GM12878 (cell line): ENCODE results near the gene ANGPTL4. TPM values are rescaled to one million over a fixed set of nuclear protein-coding genes. Genes with fewer than 3 reads are reported as not detected.
"Not testable (repeated sequence)": the region's sequence is repeated elsewhere in the genome, so short reads cannot be mapped to it uniquely, and the experiment has no call there.

ENCODE experiments used
- ATAC-seq: fragments of 200-7000 bp; cut with Tn5 transposase; 3 replicates; pipeline ENCODE4 v1.9.1; 2020; ENCODE audit warnings: mild to moderate bottlenecking, moderate library complexity
- BruUV-seq: library from RNA; stranded (reverse); fragments of 400-500 nt; replicated peaks from 2 replicates; lab custom pipeline; 2021; lab: Mats Ljungman, UMichigan
- CTCF ChIA-PET: fragments of 300-600 bp; sonication (Branson Sonifier 250); formaldehyde crosslinking; extraction: SDS; loops from one replicate; lab custom pipeline; 2021; ENCODE audit warnings: inconsistent platforms; lab: Yijun Ruan, JAX
- POLR2A ChIA-PET: fragments of 350-600 bp; formaldehyde crosslinking; extraction: SDS; loops from one replicate; lab custom pipeline; 2021; ENCODE audit warnings: inconsistent platforms; lab: Charles Lee
- RAD21 ChIA-PET: fragments of 300-600 bp; sonication (Branson Sonifier 250); formaldehyde crosslinking; loops from one replicate; lab custom pipeline; 2023; ENCODE audit warnings: antibody characterized with exemption; ENCODE audit not compliant: unreplicated experiment; lab: Charles Lee
- SMC1A ChIA-PET: fragments of 300-600 bp; sonication (Branson Sonifier 250); formaldehyde crosslinking; loops from one replicate; lab custom pipeline; 2023; ENCODE audit not compliant: unreplicated experiment, uncharacterized antibody; lab: Charles Lee
- DNase-seq: peaks from one replicate; pipeline ENCODE4 v3.0.0-alpha.2; 2011; ENCODE audit warnings: low read depth, low spot score
- FAIRE-seq: peaks from 3 replicates; lab custom pipeline; 2011; peaks lifted over from hg19 to GRCh38; lab: Jason Lieb, UNC
- H2AFZ ChIP-seq: 2 replicates; pipeline ENCODE4 v1.6.0; 2011; ENCODE audit warnings: low read depth, low read length, control low read depth; ENCODE audit not compliant: control insufficient read depth
- H3K27ac ChIP-seq: 2 replicates; pipeline ENCODE4 v1.5.1; 2011; ENCODE audit warnings: control low read depth; ENCODE audit not compliant: control insufficient read depth, insufficient read depth
- H3K27me3 ChIP-seq, 2 experiments: replicated peaks in 1 of 2; 2 replicates each; pipeline versions ENCODE4 v1.6.0 to v1.6.1; 2011; ENCODE audit warnings: low read length in 1 of 2; ENCODE audit not compliant: control insufficient read depth in 2 of 2, insufficient read depth in 2 of 2
- H3K36me3 ChIP-seq, 2 experiments: 2 replicates each; pipeline ENCODE4 v1.5.1; 2011; ENCODE audit warnings: low read length in 1 of 2; ENCODE audit not compliant: control insufficient read depth in 2 of 2, insufficient read depth in 2 of 2
- H3K4me1 ChIP-seq: 2 replicates; pipeline ENCODE4 v1.6.1; 2011; ENCODE audit warnings: mild to moderate bottlenecking, low read length, moderate library complexity, mixed read lengths; ENCODE audit not compliant: control insufficient read depth, insufficient read depth
- H3K4me2 ChIP-seq: 2 replicates; pipeline ENCODE4 v1.6.0; 2011; ENCODE audit warnings: control low read depth; ENCODE audit not compliant: control insufficient read depth, insufficient read depth
- H3K4me3 ChIP-seq: fragments of 200-600 bp; sonication (generic); 2 replicates; pipeline ENCODE4 v1.5.1; 2016
- H3K79me2 ChIP-seq: 2 replicates; pipeline ENCODE4 v1.6.0; 2011; ENCODE audit warnings: low read length; ENCODE audit not compliant: control insufficient read depth, insufficient read depth
- H3K9ac ChIP-seq: 2 replicates; pipeline ENCODE4 v1.8.0; 2011; ENCODE audit warnings: low read length, control low read depth, mixed read lengths; ENCODE audit not compliant: control insufficient read depth, insufficient read depth
- H3K9me3 ChIP-seq: replicated peaks from 3 replicates; pipeline ENCODE4 v1.5.1; 2011; ENCODE audit warnings: mild to moderate bottlenecking, low read length; ENCODE audit not compliant: control insufficient read depth, insufficient read depth
- H4K20me1 ChIP-seq: 2 replicates; pipeline ENCODE4 v1.6.0; 2011; ENCODE audit not compliant: control insufficient read depth, insufficient read depth
- MXI1 ChIP-seq: fragments of 150-350 bp; IDR thresholded peaks from 2 replicates; pipeline ENCODE4 v1.6.1; 2011; ENCODE audit warnings: low read depth, mild to moderate bottlenecking, inconsistent platforms, low read length, improper control_type of control experiment
- NFYB ChIP-seq: IDR thresholded peaks from 2 replicates; pipeline ENCODE4 v1.6.1; 2011; ENCODE audit warnings: low read depth, mild to moderate bottlenecking, low read length, improper control_type of control experiment, moderate library complexity; ENCODE audit not compliant: insufficient read depth
- POLR2AphosphoS2 ChIP-seq: IDR thresholded peaks from 2 replicates; pipeline ENCODE4 v1.6.1; 2011; ENCODE audit warnings: low read depth, mild to moderate bottlenecking, low read length, improper control_type of control experiment, moderate library complexity
- RFX5 ChIP-seq: IDR thresholded peaks from 2 replicates; pipeline ENCODE4 v1.6.1; 2011; ENCODE audit warnings: low read depth, low read length, improper control_type of control experiment
- ZNF217 ChIP-seq: fragments of 450-650 bp; IDR thresholded peaks from 2 replicates; pipeline ENCODE4 v1.6.1; 2017; ENCODE audit warnings: antibody characterized with exemption, mild to moderate bottlenecking
- ZNF274 ChIP-seq: IDR thresholded peaks from one replicate; pipeline ENCODE4 v1.8.0; 2011; ENCODE audit not compliant: insufficient read length, insufficient read depth
- WGBS: methylation state at CpG from one replicate; pipeline ENCODE4 v1.1.6; 2016; ENCODE audit warnings: low lambda C conversion rate; ENCODE audit not compliant: insufficient replicate concordance, insufficient coverage; ENCODE audit errors: missing lambda C conversion rate; 5-methylcytosine and 5-hydroxymethylcytosine counted together
- in situ Hi-C: fragments of 300-500 bp; cut with MboI; formaldehyde crosslinking; loops from 9 replicates; pipeline ENCODE4 v1.14.3; 2018; ENCODE audit warnings: mixed read lengths
- intact Hi-C: fragments of 100-400 bp; cut with micrococcal nuclease; formaldehyde crosslinking; loops from one replicate; pipeline ENCODE4 v1.14.2; 2022; ENCODE audit not compliant: unreplicated experiment
- polyA plus RNA-seq, 11 experiments: library from polyadenylated mRNA; depleted of rRNA in 4 of 11; unstranded in 6 of 11; stranded (reverse) in 5 of 11; fragments of >200 nt; fragmentation: Nextera tagmentation in 4 of 11; fragmentation: Illumina TruSeq in 1 of 11; extraction: Ambion mirVana in 4 of 11; extraction: Trizol in 1 of 11; gene quantifications; 1 replicate in 1 of 11; 2 replicates in 10 of 11; pipeline versions ENCODE4 v1.2.1 to v1.2.3, GENCODE V29; 2011 to 2016; ENCODE audit warnings: inconsistent platforms in 2 of 11, missing spikeins in 2 of 11, low read depth in 1 of 11
- total RNA-seq, 4 experiments: library from RNA; depleted of rRNA in 3 of 4; stranded (reverse); fragments of >200 nt in 3 of 4; fragmentation: Illumina TruSeq in 1 of 4; extraction: Trizol in 1 of 4; gene quantifications; 2 replicates each; pipeline versions ENCODE4 v1.2.1 to v1.2.3, GENCODE V29; 2013 to 2021
- TF ChIP-seq, protein P1 (sequence below): IDR thresholded peaks from 2 replicates; pipeline ENCODE4 v1.6.1; 2012; ENCODE audit warnings: low read depth, low read length, improper control_type of control experiment

ANGPTL4 gene
- total and polyA plus RNA-seq, 10 of the 15 experiments (the other 5 are each of a cell fraction or from before 2014, with no cell fraction given): 0.45 TPM; not detected in 9

DNA sequence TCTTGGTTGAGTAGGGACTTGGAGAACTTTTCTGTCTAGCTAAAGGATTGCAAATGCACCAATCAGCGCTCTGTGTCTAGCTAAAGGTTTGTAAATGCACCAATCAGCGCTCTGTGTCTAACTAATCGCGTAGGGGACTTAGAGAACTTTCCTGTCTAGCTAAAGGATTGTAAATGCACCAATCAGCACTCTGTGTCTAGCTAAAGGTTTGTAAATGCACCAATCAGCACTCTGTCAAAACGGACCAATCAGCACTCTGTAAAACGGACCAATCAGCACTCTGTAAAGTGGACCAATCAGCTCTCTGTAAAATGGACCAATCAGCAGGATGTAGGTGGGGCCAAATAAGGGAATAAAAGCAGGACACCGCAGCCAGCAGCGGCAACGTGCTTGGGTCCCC, 22.5 kb downstream of the ANGPTL4 start:
- ChIA-PET SMC1A (interaction anchor here (1.0 kb wide), 1 partner anchor 31 kb away, joined by 3 read pairs; no protein-coding TSS in a partner anchor), CTCF (interaction anchor here (1.3 to 1.4 kb wide), 2 partner anchors 34 to 119 kb away, joined by 3 read pairs; no protein-coding TSS in a partner anchor)
- in situ Hi-C loops, H3K79me2 ChIP-seq, H3K4me2 ChIP-seq, H3K36me3 ChIP-seq, FAIRE-seq, H2AFZ ChIP-seq, H3K27ac ChIP-seq, H3K9me3 ChIP-seq, RAD21 ChIA-PET, BruUV-seq, DNase-seq, H3K4me1 ChIP-seq, H3K9ac ChIP-seq, ATAC-seq, POLR2A ChIA-PET, H3K4me3 ChIP-seq, H3K27me3 ChIP-seq, intact Hi-C loops, H4K20me1 ChIP-seq: not testable (repeated sequence)
- peak; percentile 60; the same call in 1 of the 2 replicates for TF ChIP-seq NFYB
- 97% methylated on average over 9 of the region's 9 CpGs for WGBS

DNA sequence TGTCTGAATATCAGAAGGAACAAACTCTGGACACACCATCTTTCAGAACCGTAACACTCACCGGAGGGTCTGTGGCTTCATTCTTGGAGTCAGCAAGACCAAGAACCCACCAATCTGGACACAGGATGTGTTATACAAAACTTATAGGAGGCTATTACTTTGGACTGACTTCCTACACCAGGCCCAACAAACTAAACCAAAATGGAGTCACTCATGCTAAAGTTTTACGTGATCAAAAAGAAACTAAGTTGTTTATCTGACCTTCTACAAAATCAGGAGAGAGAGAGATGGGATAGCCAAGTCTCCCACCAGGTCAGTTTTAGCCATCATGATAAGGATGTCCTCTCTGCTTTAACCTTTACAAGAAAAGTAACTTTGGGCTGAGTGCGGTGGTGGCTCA, 23.0 kb downstream of the ANGPTL4 start:
- H4K20me1 ChIP-seq: peaks cover 5% of the 10 kb centered on the region
- ATAC-seq (no peak), FAIRE-seq (no peak), DNase-seq (no peak)
- intact Hi-C loops: no loop called here
- ChIA-PET SMC1A (no interaction called here), RAD21 (no interaction called here), CTCF (interaction anchor here (1.1 to 1.4 kb wide), 3 partner anchors 26 to 193 kb away, joined by 3 read pairs; partner anchors contain the start of gene MARCHF2), POLR2A (no interaction called here)
- H3K9ac ChIP-seq: no peak overlapping the region
- TF ChIP-seq ZNF217: no peak
- TF ChIP-seq, protein P1, sequence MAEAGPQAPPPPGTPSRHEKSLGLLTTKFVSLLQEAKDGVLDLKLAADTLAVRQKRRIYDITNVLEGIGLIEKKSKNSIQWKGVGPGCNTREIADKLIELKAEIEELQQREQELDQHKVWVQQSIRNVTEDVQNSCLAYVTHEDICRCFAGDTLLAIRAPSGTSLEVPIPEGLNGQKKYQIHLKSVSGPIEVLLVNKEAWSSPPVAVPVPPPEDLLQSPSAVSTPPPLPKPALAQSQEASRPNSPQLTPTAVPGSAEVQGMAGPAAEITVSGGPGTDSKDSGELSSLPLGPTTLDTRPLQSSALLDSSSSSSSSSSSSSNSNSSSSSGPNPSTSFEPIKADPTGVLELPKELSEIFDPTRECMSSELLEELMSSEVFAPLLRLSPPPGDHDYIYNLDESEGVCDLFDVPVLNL: no peak
- no peak for TF ChIP-seq RFX5
- no peak for TF ChIP-seq MXI1
- no peak for TF ChIP-seq POLR2AphosphoS2
- TF ChIP-seq ZNF274: no peak
- H2AFZ ChIP-seq: no peak overlapping the region
- no peak overlapping the region for H3K4me2 ChIP-seq
- peaks cover 11% of the 10 kb centered on the region for H3K4me1 ChIP-seq
- H3K9me3 ChIP-seq: no peaks in the 10 kb centered on the region; the same call in 2 of the 3 replicates
- H3K4me3 ChIP-seq: no peak overlapping the region
- no TSS peak for BruUV-seq
- in situ Hi-C loops: no loop called here
- H3K27me3 ChIP-seq: no peaks in the 10 kb centered on the region
- no peaks in the 10 kb centered on the region for H3K36me3 ChIP-seq
- H3K79me2 ChIP-seq: peaks cover 15% of the 10 kb centered on the region
- H3K27ac ChIP-seq: no peak overlapping the region
- WGBS: 100% methylated on average over 4 of the region's 4 CpGs
